Choroid plexus epithelial cell (primary cell): ENCODE measurements around the gene MALRD1.
"Not testable (repeated sequence)": the region's sequence is repeated elsewhere in the genome, so short reads cannot be mapped to it uniquely, and the experiment has no call there.

Experiments used
- DNase-seq: peaks from one replicate; pipeline ENCODE4 v3.0.0-alpha.2; 2010; ENCODE audit warnings: low read depth
- H3K4me3 ChIP-seq: 2 replicates; pipeline ENCODE4 v1.5.1; 2011; ENCODE audit warnings: low read depth, mild to moderate bottlenecking, control low read depth, low read length, moderate library complexity
- TF ChIP-seq, protein P1 (sequence below): conservative IDR thresholded peaks from 2 replicates; pipeline ENCODE4 v1.5.1; 2011; ENCODE audit warnings: low read depth, mild to moderate bottlenecking, control low read depth, inconsistent platforms, low read length, moderate library complexity

The MALRD1 gene

DNA sequence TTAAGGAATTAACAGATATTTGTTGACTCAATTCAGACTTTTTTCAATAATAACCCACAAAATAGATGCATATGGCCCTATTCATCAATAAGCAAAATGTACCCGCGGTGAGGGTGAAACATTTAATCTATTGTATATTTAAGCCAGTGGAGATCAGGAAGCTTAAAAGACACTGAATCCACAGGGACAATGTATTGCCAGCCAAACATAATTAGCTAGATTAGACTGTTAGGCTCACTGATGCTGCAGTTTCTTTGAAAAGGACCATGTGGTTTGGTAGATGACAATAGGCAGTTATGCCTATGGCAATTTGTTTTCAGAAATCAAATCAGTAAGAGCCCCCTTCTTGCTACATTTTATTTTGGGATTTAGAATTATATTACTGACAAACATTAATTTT lies 680.4 kb downstream of the MALRD1 start:
- H3K4me3 ChIP-seq, result no peak overlapping the region
- TF ChIP-seq, protein P1, sequence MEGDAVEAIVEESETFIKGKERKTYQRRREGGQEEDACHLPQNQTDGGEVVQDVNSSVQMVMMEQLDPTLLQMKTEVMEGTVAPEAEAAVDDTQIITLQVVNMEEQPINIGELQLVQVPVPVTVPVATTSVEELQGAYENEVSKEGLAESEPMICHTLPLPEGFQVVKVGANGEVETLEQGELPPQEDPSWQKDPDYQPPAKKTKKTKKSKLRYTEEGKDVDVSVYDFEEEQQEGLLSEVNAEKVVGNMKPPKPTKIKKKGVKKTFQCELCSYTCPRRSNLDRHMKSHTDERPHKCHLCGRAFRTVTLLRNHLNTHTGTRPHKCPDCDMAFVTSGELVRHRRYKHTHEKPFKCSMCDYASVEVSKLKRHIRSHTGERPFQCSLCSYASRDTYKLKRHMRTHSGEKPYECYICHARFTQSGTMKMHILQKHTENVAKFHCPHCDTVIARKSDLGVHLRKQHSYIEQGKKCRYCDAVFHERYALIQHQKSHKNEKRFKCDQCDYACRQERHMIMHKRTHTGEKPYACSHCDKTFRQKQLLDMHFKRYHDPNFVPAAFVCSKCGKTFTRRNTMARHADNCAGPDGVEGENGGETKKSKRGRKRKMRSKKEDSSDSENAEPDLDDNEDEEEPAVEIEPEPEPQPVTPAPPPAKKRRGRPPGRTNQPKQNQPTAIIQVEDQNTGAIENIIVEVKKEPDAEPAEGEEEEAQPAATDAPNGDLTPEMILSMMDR, result no peak
- no peak for DNase-seq

DNA sequence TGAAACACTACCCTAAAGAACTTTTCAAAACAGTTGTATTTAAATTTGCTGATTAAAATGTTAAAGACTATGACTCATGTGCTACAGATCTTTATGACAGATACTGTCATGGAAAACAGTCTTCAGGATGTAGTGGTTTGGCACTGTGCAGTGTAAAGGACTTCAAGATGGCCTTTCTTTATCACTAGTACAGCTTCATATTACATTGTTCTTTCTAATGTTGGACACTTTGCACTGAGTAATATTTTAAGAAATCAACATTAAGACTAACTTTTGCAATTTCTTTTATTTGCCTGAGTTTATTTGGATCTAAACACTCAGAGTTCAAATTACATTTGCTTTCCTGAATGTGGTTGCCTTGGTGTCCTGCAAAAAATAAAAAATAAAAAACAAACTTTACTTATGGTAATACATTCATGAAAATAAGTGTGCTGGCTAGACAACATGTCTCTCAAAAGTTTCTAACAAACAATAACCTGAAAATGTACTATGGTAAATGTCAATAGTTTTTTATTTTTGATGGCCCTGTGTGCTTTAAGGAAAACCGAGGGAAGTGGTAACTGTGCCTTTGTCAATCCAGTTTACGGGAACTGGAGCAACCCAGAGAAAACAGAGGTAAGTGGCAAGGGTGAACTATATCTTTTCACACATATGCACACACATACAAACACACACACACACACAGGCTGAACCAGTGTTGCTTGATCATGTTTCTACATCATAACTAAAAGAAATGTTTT lies 681.7 kb downstream of the MALRD1 start:
- peak; percentile 79 for DNase-seq
- TF ChIP-seq, protein P1, result no peak
- H3K4me3 ChIP-seq, result no peak overlapping the region

DNA sequence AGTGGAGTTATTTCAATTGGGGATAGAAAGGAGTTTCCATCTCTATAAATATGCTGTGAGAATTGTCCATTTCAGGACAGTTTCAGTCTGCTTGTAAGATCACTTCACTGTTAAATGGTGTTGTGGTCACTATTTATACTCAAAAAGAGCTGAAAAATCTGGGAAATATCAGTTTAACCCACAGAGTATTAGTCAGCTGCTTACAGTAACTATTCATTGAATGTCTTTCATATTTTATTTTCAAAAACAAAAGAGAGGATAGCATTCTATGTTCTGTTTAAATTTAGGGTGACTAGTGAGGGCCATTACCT lies 682.3 kb downstream of the MALRD1 start:
- no peak overlapping the region for H3K4me3 ChIP-seq
- DNase-seq, result peak; percentile 50
- TF ChIP-seq, protein P1, result no peak

DNA sequence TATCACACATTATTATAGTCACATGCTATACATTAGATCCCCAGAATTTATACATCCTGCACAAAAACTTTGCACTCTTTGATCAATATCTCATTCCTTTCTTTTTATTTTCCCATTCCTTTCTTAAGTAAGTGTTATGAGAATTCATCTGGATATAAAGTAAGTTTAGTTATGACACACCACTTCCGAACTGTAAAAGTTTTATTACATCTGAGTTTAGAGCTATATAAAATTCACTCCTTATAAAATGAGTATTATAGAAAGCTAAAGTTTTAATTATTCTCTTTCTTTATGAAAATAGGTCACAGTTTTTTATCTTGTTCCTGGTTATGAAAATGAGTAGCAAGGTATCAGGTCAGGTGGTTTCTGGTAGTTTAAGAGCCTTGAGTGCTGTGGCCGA lies 683.0 kb downstream of the MALRD1 start:
- DNase-seq, result no peak
- TF ChIP-seq, protein P1, result no peak
- no peak overlapping the region for H3K4me3 ChIP-seq

DNA sequence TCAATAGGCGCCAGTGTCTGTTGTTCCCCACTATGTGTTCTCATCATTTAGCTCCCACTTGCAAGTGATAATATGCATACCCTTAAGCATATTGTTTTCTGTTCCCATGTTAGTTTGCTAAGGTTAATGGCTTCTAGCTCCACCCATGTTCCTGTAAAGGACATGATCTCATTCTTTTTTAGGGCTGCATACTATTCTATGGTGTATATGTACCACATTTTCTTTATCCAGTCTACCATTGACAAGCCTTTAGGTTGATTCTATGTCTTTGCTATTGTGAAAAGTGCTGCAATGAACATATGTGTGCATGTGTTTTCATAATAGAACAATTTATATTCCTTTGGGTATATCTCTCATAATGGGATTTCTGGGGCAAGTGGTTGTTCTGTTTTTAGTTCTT lies 689.8 kb downstream of the MALRD1 start:
- TF ChIP-seq, protein P1, result no peak
- no peak overlapping the region for H3K4me3 ChIP-seq

DNA sequence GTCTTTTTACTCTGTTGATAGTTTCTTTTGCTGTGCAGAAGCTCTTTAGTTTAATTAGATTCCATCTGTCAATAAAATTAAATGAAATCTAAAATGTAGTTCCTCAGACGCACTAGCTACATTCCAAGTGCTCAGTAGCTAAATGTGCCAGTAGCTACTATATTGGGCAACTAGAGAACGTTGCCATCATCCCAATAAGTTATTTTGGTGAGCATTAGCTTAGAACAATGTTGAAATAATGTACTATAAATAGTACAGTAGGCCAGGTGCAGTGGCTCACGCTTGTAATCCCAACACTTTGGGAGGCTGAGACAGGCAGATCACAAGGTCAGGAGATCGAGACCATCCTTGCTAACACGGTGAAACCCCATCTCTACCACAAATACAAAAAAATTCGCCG lies 690.6 kb downstream of the MALRD1 start:
- DNase-seq, H3K4me3 ChIP-seq: not testable (repeated sequence)

More for the DNA sequence above, 689.8 kb downstream of the MALRD1 start:
- no peak for DNase-seq

DNA sequence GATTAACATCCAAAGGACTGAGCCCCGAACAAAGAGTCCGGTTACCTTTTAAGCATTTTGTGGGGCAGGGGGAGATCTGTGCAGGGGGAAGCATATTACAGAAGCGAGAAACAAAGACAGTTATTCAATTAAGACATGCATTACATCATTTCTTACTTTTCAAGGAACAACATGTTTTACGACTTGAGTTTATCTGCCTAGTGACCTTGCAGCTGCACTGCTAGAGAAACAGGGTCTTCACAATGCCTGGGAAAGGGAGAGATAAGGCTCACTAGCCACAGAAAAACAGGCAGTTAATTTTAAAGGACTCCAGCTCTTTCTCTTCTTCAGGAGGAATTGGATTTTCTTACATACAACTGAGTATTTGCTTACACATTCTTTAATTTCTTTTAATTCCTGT lies 693.5 kb downstream of the MALRD1 start:
- DNase-seq, H3K4me3 ChIP-seq: not testable (repeated sequence)

DNA sequence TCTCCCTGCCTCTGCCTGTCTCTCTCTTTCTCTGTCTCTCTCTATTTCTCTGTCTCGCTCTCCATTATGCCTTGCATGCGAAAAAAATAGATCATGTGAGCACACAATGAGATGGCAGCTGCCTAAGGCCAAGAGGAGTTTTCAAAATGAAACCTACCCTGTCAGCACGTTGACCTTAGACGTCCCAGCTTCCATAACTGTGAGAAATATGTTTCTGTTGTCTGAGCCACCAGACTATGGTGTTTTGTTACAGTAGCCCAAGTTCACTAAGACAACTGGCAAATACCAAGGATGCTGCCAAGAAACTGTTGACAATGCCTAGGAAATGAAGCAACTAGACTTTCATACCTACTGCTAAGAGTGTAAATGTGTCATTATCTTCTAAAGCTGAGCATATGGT lies 697.1 kb downstream of the MALRD1 start:
- H3K4me3 ChIP-seq, result no peak overlapping the region
- DNase-seq, result peak; percentile 79
- TF ChIP-seq, protein P1, result no peak
